GM06990 (cell line): Measurements from ENCODE around the gene S100A4.

Source experiments
- DNase-seq: peaks from one replicate; pipeline ENCODE4 v3.0.0-alpha.2; 2011; ENCODE audit not compliant: insufficient read length; ENCODE audit errors: extremely low read depth
- H3K27me3 ChIP-seq: replicated peaks from 2 replicates; pipeline ENCODE4 v1.6.0; 2011; ENCODE audit warnings: low read length; ENCODE audit not compliant: control insufficient read depth, insufficient read depth
- H3K36me3 ChIP-seq: 2 replicates; pipeline ENCODE4 v1.5.1; 2011; ENCODE audit warnings: low read length; ENCODE audit not compliant: control insufficient read depth, insufficient read depth
- H3K4me3 ChIP-seq: replicated peaks from 2 replicates; pipeline ENCODE4 v1.5.1; 2011; ENCODE audit warnings: low read depth, mild to moderate bottlenecking, control low read depth, low read length
- CTCF ChIP-seq: IDR thresholded peaks from 2 replicates; pipeline ENCODE4 v1.5.1; 2011; ENCODE audit warnings: low read length, control low read depth, mild to moderate bottlenecking, inconsistent platforms; ENCODE audit not compliant: insufficient read depth, poor library complexity, severe bottlenecking

S100A4 gene

GRCh38 chr1:153569465-153569864, 23.9 kb upstream of the S100A4 start:
- H3K27me3 ChIP-seq = no peaks in the 10 kb centered on the region
- H3K36me3 ChIP-seq = no peaks in the 10 kb centered on the region
- TF ChIP-seq CTCF = no peak
- DNase-seq = no peak
- H3K4me3 ChIP-seq = no peak overlapping the region

- Histone ChIP-seq H3K27me3 (no peaks in the 10 kb centered on the region), H3K36me3 (no peaks in the 10 kb centered on the region), H3K4me3 (no peak overlapping the region)
- peak; percentile 51 for DNase-seq
- TF ChIP-seq CTCF = peak; percentile 99
Measured at GRCh38 chr1:153568367-153569099, 22.9 kb upstream of the S100A4 start.

GRCh38 chr1:153567621-153568366, 22.2 kb upstream of the S100A4 start:
- Histone ChIP-seq H3K4me3 (no peak overlapping the region), H3K27me3 (no peaks in the 10 kb centered on the region), H3K36me3 (no peaks in the 10 kb centered on the region)
- no peak for DNase-seq
- no peak for TF ChIP-seq CTCF

GRCh38 chr1:153566414-153567371, 21.1 kb upstream of the S100A4 start:
- Histone ChIP-seq H3K27me3 (no peaks in the 10 kb centered on the region), H3K4me3 (no peak overlapping the region), H3K36me3 (no peaks in the 10 kb centered on the region)
- no peak for TF ChIP-seq CTCF
- peak; percentile 59 for DNase-seq

- Histone ChIP-seq H3K4me3 (no peak within 1 kb of the TSS), H3K36me3 (no peaks in the 10 kb centered on the region), H3K27me3 (no peaks in the 10 kb centered on the region)
- TF ChIP-seq CTCF = no peak
- DNase-seq = peak; percentile 44
Measured at GRCh38 chr1:153565529-153566374, 20.1 kb upstream of the S100A4 start, which contains the start of gene S100A2. Gene S100A2, minus strand, starts transcription at chr1:153565844. Its CDS starts 1,967 bp downstream, at chr1:153563877.
